HepG2 (cell line): ENCODE data around the gene SPATA31E1. TPM values are rescaled to one million over a fixed set of nuclear protein-coding genes. Genes with fewer than 3 reads are reported as not detected.

Source experiments
- ATAC-seq: fragments of 200-7000 bp; cut with Tn5 transposase; 3 replicates; pipeline ENCODE4 v1.9.1; 2020; ENCODE audit warnings: mild to moderate bottlenecking, moderate library complexity
- BruUV-seq: library from RNA; stranded (reverse); fragments of 400-500 nt; replicated peaks from 2 replicates; lab custom pipeline; 2021; lab: Mats Ljungman, UMichigan
- CTCF ChIA-PET: fragments of 300-600 bp; formaldehyde crosslinking; extraction: SDS; loops from one replicate; lab custom pipeline; 2021; ENCODE audit warnings: low total read pairs, inconsistent platforms, low intra/inter-chr PET ratio; lab: Yijun Ruan, JAX
- POLR2A ChIA-PET: fragments of 350-600 bp; sonication (Branson Sonifier 250); formaldehyde crosslinking; loops from one replicate; lab custom pipeline; 2020; ENCODE audit warnings: antibody characterized with exemption, inconsistent platforms; lab: Yijun Ruan, JAX
- DNase-seq: peaks from one replicate; pipeline ENCODE4 v3.0.0-alpha.2; 2015; ENCODE audit warnings: low spot score
- FAIRE-seq: peaks from 3 replicates; lab custom pipeline; 2011; peaks lifted over from hg19 to GRCh38; lab: Jason Lieb, UNC
- H2AFZ ChIP-seq: one replicate; pipeline ENCODE4 v1.6.1; 2011; ENCODE audit warnings: low read length, inconsistent platforms
- H3K27ac ChIP-seq: fragments of 300-600 bp; 3 replicates; pipeline ENCODE4 v1.8.0; 2011; ENCODE audit warnings: mixed run types, mild to moderate bottlenecking, mixed read lengths, low read length, inconsistent platforms; ENCODE audit not compliant: insufficient read depth; ENCODE audit errors: extremely low read length
- H3K27me3 ChIP-seq, 2 experiments: fragments of 200-600 bp in 1 of 2; 2 replicates in 1 of 2; 3 replicates in 1 of 2; pipeline versions ENCODE4 v1.6.0 to v1.8.0; 2011; ENCODE audit warnings: low read length in 2 of 2, mild to moderate bottlenecking in 2 of 2, moderate library complexity in 2 of 2, inconsistent platforms in 1 of 2; ENCODE audit not compliant: insufficient read depth in 2 of 2, control insufficient read depth in 1 of 2
- H3K36me3 ChIP-seq, 2 experiments: fragments of 200-600 bp in 1 of 2; replicated peaks in 1 of 2; 2 replicates in 1 of 2; 3 replicates in 1 of 2; pipeline versions ENCODE4 v1.5.1 to v1.8.0; 2011; ENCODE audit warnings: low read length in 2 of 2, inconsistent platforms in 1 of 2; ENCODE audit not compliant: insufficient read depth in 2 of 2, control insufficient read depth in 1 of 2
- H3K4me1 ChIP-seq: 2 replicates; pipeline ENCODE4 v1.5.1; 2012; ENCODE audit warnings: low read length, inconsistent platforms; ENCODE audit not compliant: insufficient read depth
- H3K4me2 ChIP-seq: 2 replicates; pipeline ENCODE4 v1.6.0; 2011; ENCODE audit warnings: low read depth, low read length, inconsistent platforms
- H3K4me3 ChIP-seq, 3 experiments: fragments of 200-600 bp in 1 of 3; sonication (generic), shearing (Covaris generic) in 1 of 3; replicated peaks in 1 of 3; 2 replicates each; pipeline ENCODE4 v1.5.1; 2011 to 2016; ENCODE audit warnings: low read length in 3 of 3, inconsistent platforms in 2 of 3, low read depth in 2 of 3, mild to moderate bottlenecking in 2 of 3, control low read depth in 1 of 3, mixed read lengths in 1 of 3; ENCODE audit not compliant: insufficient read depth in 1 of 3
- H3K79me2 ChIP-seq: one replicate; pipeline ENCODE4 v1.6.1; 2011; ENCODE audit warnings: low read length, inconsistent platforms; ENCODE audit not compliant: insufficient read depth
- H3K9ac ChIP-seq: 2 replicates; pipeline ENCODE4 v1.6.0; 2011; ENCODE audit warnings: mild to moderate bottlenecking, low read depth, low read length, inconsistent platforms; ENCODE audit not compliant: insufficient read depth
- H3K9me3 ChIP-seq: 2 replicates; pipeline ENCODE4 v1.5.1; 2012; ENCODE audit warnings: mild to moderate bottlenecking, low read length
- H4K20me1 ChIP-seq: 2 replicates; pipeline ENCODE4 v1.6.0; 2011; ENCODE audit warnings: inconsistent platforms, mild to moderate bottlenecking, low read length, moderate library complexity; ENCODE audit not compliant: insufficient read depth
- ARHGAP35 ChIP-seq: sonication (generic); formaldehyde crosslinking; IDR thresholded peaks from 2 replicates; pipeline ENCODE4 v1.9.0; 2022; ENCODE audit warnings: mild to moderate bottlenecking, inconsistent platforms, moderate library complexity, missing genetic modification reagents, borderline replicate concordance
- HIC2 ChIP-seq: sonication (generic); formaldehyde crosslinking; IDR thresholded peaks from 2 replicates; pipeline ENCODE4 v1.9.0; 2022; ENCODE audit warnings: low read depth, missing genetic modification reagents
- JARID2 ChIP-seq: sonication (generic); formaldehyde crosslinking; IDR thresholded peaks from 2 replicates; pipeline ENCODE4 v1.8.1; 2023; ENCODE audit warnings: missing genetic modification reagents, inconsistent platforms; ENCODE audit not compliant: insufficient replicate concordance
- KDM1A ChIP-seq: IDR thresholded peaks from 2 replicates; pipeline ENCODE4 v1.6.1; 2016; ENCODE audit warnings: missing compliant biosample characterization
- ZNF652 ChIP-seq: IDR thresholded peaks from 2 replicates; pipeline ENCODE4 v1.6.1; 2016; ENCODE audit warnings: low read depth, borderline replicate concordance
- ZNF737 ChIP-seq: sonication (generic); formaldehyde crosslinking; IDR thresholded peaks from 2 replicates; pipeline ENCODE4 v1.5.0; 2020; ENCODE audit warnings: missing genetic modification reagents, mild to moderate bottlenecking, borderline replicate concordance
- ZNF75D ChIP-seq: sonication (generic); formaldehyde crosslinking; IDR thresholded peaks from 2 replicates; pipeline ENCODE4 v1.8.1; 2023; ENCODE audit warnings: missing genetic modification reagents, mild to moderate bottlenecking, borderline replicate concordance
- ZXDC ChIP-seq: sonication (generic); formaldehyde crosslinking; IDR thresholded peaks from 2 replicates; pipeline ENCODE4 v1.5.0; 2020; ENCODE audit warnings: mild to moderate bottlenecking, missing genetic modification reagents
- WGBS: methylation state at CpG from one replicate; pipeline ENCODE4 v1.1.6; 2017; ENCODE audit warnings: low lambda C conversion rate; 5-methylcytosine and 5-hydroxymethylcytosine counted together
- in situ Hi-C: cut with HindIII; loops from 2 replicates; pipeline ENCODE4 v1.10.0; 2017; ENCODE audit warnings: low pct_unique_long_range_greater_than_20kb; ENCODE audit not compliant: extremely low pct_ligation_motif_present
- intact Hi-C: fragments of 100-400 bp; cut with micrococcal nuclease; formaldehyde crosslinking; loops from one replicate; pipeline ENCODE4 v1.10.0; 2022; ENCODE audit not compliant: unreplicated experiment
- polyA plus RNA-seq, 8 experiments: library from polyadenylated mRNA; depleted of rRNA in 3 of 8; stranded (reverse) in 7 of 8; unstranded in 1 of 8; fragments of >200 nt; fragmentation: Illumina TruSeq in 4 of 8; extraction: Trizol in 4 of 8; gene quantifications; 2 replicates each; pipeline versions ENCODE4 v1.2.1 to v1.2.3, GENCODE V29; 2011 to 2016; ENCODE audit warnings: low read depth in 4 of 8, missing spikeins in 1 of 8, mixed read lengths in 1 of 8; ENCODE audit not compliant: insufficient read depth in 1 of 8
- total RNA-seq, 5 experiments: library from RNA; depleted of rRNA; stranded (reverse); fragments of >200 nt; fragmentation: Illumina TruSeq; extraction: Trizol; gene quantifications; 2 replicates each; pipeline ENCODE4 v1.2.3, GENCODE V29; 2016; ENCODE audit warnings: low read depth in 1 of 5
- TF ChIP-seq, protein P1 (sequence below): sonication (generic); formaldehyde crosslinking; IDR thresholded peaks from 2 replicates; pipeline ENCODE4 v1.5.1; 2020; ENCODE audit warnings: mild to moderate bottlenecking, missing genetic modification reagents, borderline replicate concordance
- TF ChIP-seq, protein P2 (sequence below): sonication (generic); formaldehyde crosslinking; IDR thresholded peaks from 2 replicates; pipeline ENCODE4 v1.8.1; 2023; ENCODE audit warnings: missing genetic modification reagents, mild to moderate bottlenecking, borderline replicate concordance
- TF ChIP-seq, protein P3 (sequence below): sonication (generic); formaldehyde crosslinking; IDR thresholded peaks from 2 replicates; pipeline ENCODE4 v1.4.0; 2020; ENCODE audit warnings: mild to moderate bottlenecking, missing genetic modification reagents

SPATA31E1 gene
- total and polyA plus RNA-seq, 2 of the 13 experiments (the other 11 are each of a cell fraction or from before 2014, with no cell fraction given): not detected

- 30% methylated on average over 4 of the region's 4 CpGs for WGBS
- Histone ChIP-seq H3K36me3 (no peaks in the 10 kb centered on the region), H3K27ac (no peak overlapping the region), H3K4me2 (no peak overlapping the region), H2AFZ (no peak overlapping the region), H4K20me1 (no peaks in the 10 kb centered on the region), H3K4me1 (no peaks in the 10 kb centered on the region), H3K4me3 (no peak overlapping the region), H3K79me2 (no peaks in the 10 kb centered on the region), H3K27me3 (no peaks in the 10 kb centered on the region; a peak in 1 of 5 replicates), H3K9ac (no peak overlapping the region), H3K9me3 (no peaks in the 10 kb centered on the region)
- ChIA-PET POLR2A (no interaction called here), CTCF (no interaction called here)
- intact Hi-C loops: no loop called here
- BruUV-seq: no TSS peak
- FAIRE-seq: no peak
- DNase-seq: no peak
- in situ Hi-C loops: no loop called here
- 0 out of 3 replicates have a peak, but pooled peaks have one; percentile 33 for ATAC-seq
- TF ChIP-seq ARHGAP35: no peak
- no peak for TF ChIP-seq KDM1A (CRISPR knock-in tag)
- no peak for TF ChIP-seq ZNF75D (CRISPR knock-in tag)
- no peak for TF ChIP-seq ZNF652 (CRISPR knock-in tag)
- no peak for TF ChIP-seq JARID2 (CRISPR knock-in tag)
- TF ChIP-seq HIC2 (CRISPR knock-in tag): no peak
- TF ChIP-seq ZXDC (CRISPR knock-in tag): no peak
- TF ChIP-seq ZNF737: no peak
- TF ChIP-seq, protein P1, sequence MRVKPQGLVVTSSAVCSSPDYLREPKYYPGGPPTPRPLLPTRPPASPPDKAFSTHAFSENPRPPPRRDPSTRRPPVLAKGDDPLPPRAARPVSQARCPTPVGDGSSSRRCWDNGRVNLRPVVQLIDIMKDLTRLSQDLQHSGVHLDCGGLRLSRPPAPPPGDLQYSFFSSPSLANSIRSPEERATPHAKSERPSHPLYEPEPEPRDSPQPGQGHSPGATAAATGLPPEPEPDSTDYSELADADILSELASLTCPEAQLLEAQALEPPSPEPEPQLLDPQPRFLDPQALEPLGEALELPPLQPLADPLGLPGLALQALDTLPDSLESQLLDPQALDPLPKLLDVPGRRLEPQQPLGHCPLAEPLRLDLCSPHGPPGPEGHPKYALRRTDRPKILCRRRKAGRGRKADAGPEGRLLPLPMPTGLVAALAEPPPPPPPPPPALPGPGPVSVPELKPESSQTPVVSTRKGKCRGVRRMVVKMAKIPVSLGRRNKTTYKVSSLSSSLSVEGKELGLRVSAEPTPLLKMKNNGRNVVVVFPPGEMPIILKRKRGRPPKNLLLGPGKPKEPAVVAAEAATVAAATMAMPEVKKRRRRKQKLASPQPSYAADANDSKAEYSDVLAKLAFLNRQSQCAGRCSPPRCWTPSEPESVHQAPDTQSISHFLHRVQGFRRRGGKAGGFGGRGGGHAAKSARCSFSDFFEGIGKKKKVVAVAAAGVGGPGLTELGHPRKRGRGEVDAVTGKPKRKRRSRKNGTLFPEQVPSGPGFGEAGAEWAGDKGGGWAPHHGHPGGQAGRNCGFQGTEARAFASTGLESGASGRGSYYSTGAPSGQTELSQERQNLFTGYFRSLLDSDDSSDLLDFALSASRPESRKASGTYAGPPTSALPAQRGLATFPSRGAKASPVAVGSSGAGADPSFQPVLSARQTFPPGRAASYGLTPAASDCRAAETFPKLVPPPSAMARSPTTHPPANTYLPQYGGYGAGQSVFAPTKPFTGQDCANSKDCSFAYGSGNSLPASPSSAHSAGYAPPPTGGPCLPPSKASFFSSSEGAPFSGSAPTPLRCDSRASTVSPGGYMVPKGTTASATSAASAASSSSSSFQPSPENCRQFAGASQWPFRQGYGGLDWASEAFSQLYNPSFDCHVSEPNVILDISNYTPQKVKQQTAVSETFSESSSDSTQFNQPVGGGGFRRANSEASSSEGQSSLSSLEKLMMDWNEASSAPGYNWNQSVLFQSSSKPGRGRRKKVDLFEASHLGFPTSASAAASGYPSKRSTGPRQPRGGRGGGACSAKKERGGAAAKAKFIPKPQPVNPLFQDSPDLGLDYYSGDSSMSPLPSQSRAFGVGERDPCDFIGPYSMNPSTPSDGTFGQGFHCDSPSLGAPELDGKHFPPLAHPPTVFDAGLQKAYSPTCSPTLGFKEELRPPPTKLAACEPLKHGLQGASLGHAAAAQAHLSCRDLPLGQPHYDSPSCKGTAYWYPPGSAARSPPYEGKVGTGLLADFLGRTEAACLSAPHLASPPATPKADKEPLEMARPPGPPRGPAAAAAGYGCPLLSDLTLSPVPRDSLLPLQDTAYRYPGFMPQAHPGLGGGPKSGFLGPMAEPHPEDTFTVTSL (CRISPR knock-in tag): no peak
- TF ChIP-seq, protein P2, sequence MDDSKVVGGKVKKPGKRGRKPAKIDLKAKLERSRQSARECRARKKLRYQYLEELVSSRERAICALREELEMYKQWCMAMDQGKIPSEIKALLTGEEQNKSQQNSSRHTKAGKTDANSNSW (CRISPR knock-in tag): no peak
- TF ChIP-seq, protein P3, sequence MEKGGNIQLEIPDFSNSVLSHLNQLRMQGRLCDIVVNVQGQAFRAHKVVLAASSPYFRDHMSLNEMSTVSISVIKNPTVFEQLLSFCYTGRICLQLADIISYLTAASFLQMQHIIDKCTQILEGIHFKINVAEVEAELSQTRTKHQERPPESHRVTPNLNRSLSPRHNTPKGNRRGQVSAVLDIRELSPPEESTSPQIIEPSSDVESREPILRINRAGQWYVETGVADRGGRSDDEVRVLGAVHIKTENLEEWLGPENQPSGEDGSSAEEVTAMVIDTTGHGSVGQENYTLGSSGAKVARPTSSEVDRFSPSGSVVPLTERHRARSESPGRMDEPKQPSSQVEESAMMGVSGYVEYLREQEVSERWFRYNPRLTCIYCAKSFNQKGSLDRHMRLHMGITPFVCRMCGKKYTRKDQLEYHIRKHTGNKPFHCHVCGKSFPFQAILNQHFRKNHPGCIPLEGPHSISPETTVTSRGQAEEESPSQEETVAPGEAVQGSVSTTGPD (CRISPR knock-in tag): no peak
These were observed 12.4 kb downstream of the SPATA31E1 start for GRCh38 chr9:87894998-87895625.
